ENCODE data around the gene SPATA1. TPM values are rescaled to one million over a fixed set of nuclear protein-coding genes. Genes with fewer than 3 reads are reported as not detected.
"Not testable (repeated sequence)": the region's sequence is repeated elsewhere in the genome, so short reads cannot be mapped to it uniquely, and the experiment has no call there.

The SPATA1 gene
- total RNA-seq, 1 experiment from 2014 or later = 0.63 TPM

GRCh38 chr1:84587099-84587498, 80.9 kb downstream of the SPATA1 start:
- DNase-seq (ENCODE audit: low read depth) = no peak

GRCh38 chr1:84594959-84595358, 88.8 kb downstream of the SPATA1 start:
- not testable (repeated sequence) for DNase-seq (ENCODE audit: low read depth)

- DNase-seq (ENCODE audit: low read depth) = no peak
Observed at GRCh38 chr1:84597011-84597410, 90.8 kb downstream of the SPATA1 start.

GRCh38 chr1:84598418-84598817, 92.2 kb downstream of the SPATA1 start:
- peak; percentile 22 for DNase-seq (ENCODE audit: low read depth)

GRCh38 chr1:84598846-84599741, 92.9 kb downstream of the SPATA1 start:
- DNase-seq (ENCODE audit: low read depth) = peak; percentile 85

- DNase-seq (ENCODE audit: low read depth) = no peak
Observed at GRCh38 chr1:84600796-84601195, 94.6 kb downstream of the SPATA1 start.

GRCh38 chr1:84603223-84603622, 97.0 kb downstream of the SPATA1 start:
- peak; percentile 50 for DNase-seq (ENCODE audit: low read depth)

- DNase-seq (ENCODE audit: low read depth) = peak; percentile 71
Observed at GRCh38 chr1:84603941-84604830, 98.0 kb downstream of the SPATA1 start.

- DNase-seq (ENCODE audit: low read depth) = no peak
Observed at GRCh38 chr1:84605157-84605556, 99.0 kb downstream of the SPATA1 start.

- DNase-seq (ENCODE audit: low read depth) = no peak
Observed at GRCh38 chr1:84606977-84607376, 100.8 kb downstream of the SPATA1 start.

GRCh38 chr1:84611091-84611490, 104.9 kb downstream of the SPATA1 start:
- DNase-seq (ENCODE audit: low read depth) = no peak

GRCh38 chr1:84611796-84612195, 105.6 kb downstream of the SPATA1 start:
- peak; percentile 39 for DNase-seq (ENCODE audit: low read depth)

GRCh38 chr1:84613026-84613425, 106.8 kb downstream of the SPATA1 start:
- no peak for DNase-seq (ENCODE audit: low read depth)

GRCh38 chr1:84613887-84614286, 107.7 kb downstream of the SPATA1 start:
- DNase-seq (ENCODE audit: low read depth) = no peak

- no peak for DNase-seq (ENCODE audit: low read depth)
Observed at GRCh38 chr1:84615790-84616189, 109.6 kb downstream of the SPATA1 start.

Other genes starting within 250 kb of the SPATA1 start
- gene SAMD13, start 204.7 kb upstream of the SPATA1 start, total RNA-seq (2014; rRNA removed) = 0.58 and 0.98 TPM in 2 replicates
- not detected in 2 replicates for gene DNASE2B, start 107.9 kb upstream of the SPATA1 start, total RNA-seq (2014; rRNA removed)
- 46.4 and 46.8 TPM in 2 replicates for gene RPF1, start 27.1 kb upstream of the SPATA1 start, total RNA-seq (2014; rRNA removed)
- 54.9 and 70.8 TPM in 2 replicates for gene GNG5, start 195 bp downstream of the SPATA1 start, total RNA-seq (2014; rRNA removed)
- 7.1 and 9.6 TPM in 2 replicates for gene CTBS, start 68.1 kb downstream of the SPATA1 start, total RNA-seq (2014; rRNA removed)
- 24.7 and 26.9 TPM in 2 replicates for gene SSX2IP, start 184.1 kb downstream of the SPATA1 start, total RNA-seq (2014; rRNA removed)